Mesothelial cell of epicardium (in vitro differentiated cells): ENCODE data around the gene NPB. TPM values are rescaled to one million over a fixed set of nuclear protein-coding genes. Genes with fewer than 3 reads are reported as not detected.

Source experiments
- DNase-seq, 2 experiments: peaks; one replicate each; pipeline ENCODE4 v3.0.0; 2021; ENCODE audit warnings: low spot score in 2 of 2; ENCODE audit not compliant: unreplicated experiment in 2 of 2
- H3K27ac Mint-ChIP-seq: 2 replicates; pipeline ENCODE4 v1.8.0; 2021; ENCODE audit warnings: mixed read lengths
- H3K27me3 Mint-ChIP-seq: 2 replicates; pipeline ENCODE4 v1.8.0; 2021; ENCODE audit warnings: low read depth, mixed read lengths
- H3K36me3 Mint-ChIP-seq: 2 replicates; pipeline ENCODE4 v1.8.0; 2021; ENCODE audit warnings: mixed read lengths
- H3K4me1 Mint-ChIP-seq: 2 replicates; pipeline ENCODE4 v1.8.0; 2021; ENCODE audit warnings: mixed read lengths
- H3K4me3 Mint-ChIP-seq: 2 replicates; pipeline ENCODE4 v1.8.0; 2021; ENCODE audit warnings: mild to moderate bottlenecking, moderate library complexity, mixed read lengths
- H3K9me3 Mint-ChIP-seq: 2 replicates; pipeline ENCODE4 v1.8.0; 2021; ENCODE audit warnings: mixed read lengths
- CTCF ChIP-seq: fragments of 200-600 bp; sonication (generic); IDR thresholded peaks from one replicate; pipeline ENCODE4 v1.5.0; 2021; ENCODE audit warnings: antibody characterized with exemption; ENCODE audit not compliant: unreplicated experiment
- total RNA-seq: library from RNA; stranded (reverse); gene quantifications from 3 replicates; pipeline ENCODE4 v1.2.1, GENCODE V29; 2021

NPB gene
- total RNA-seq, 1 donor from 2014 or later = 1.7 TPM

GRCh38 chr17:81865358-81865732 lies 36.7 kb upstream of the NPB start:
- Mint-ChIP-seq H3K4me3 (no peak overlapping the region), H3K36me3 (no peaks in the 10 kb centered on the region), H3K4me1 (peaks cover 50% of the 10 kb centered on the region), H3K27ac (peak overlapping the region; percentile 43), H3K9me3 (no peaks in the 10 kb centered on the region), H3K27me3 (peaks cover 2% of the 10 kb centered on the region)
- DNase-seq = no peak
- TF ChIP-seq CTCF = no peak

- no peak overlapping the region for H3K4me3 Mint-ChIP-seq
- H3K4me1 Mint-ChIP-seq = peaks cover 51% of the 10 kb centered on the region
- H3K9me3 Mint-ChIP-seq = no peaks in the 10 kb centered on the region
- TF ChIP-seq CTCF = no peak
- peak overlapping the region; percentile 96 for H3K27ac Mint-ChIP-seq
- no peak for DNase-seq
- no peaks in the 10 kb centered on the region for H3K27me3 Mint-ChIP-seq
- H3K36me3 Mint-ChIP-seq = no peaks in the 10 kb centered on the region
Observed at GRCh38 chr17:81865733-81866439, 36.2 kb upstream of the NPB start.

GRCh38 chr17:81866440-81867169 lies 35.4 kb upstream of the NPB start:
- Mint-ChIP-seq H3K4me3 (no peak overlapping the region), H3K27me3 (no peaks in the 10 kb centered on the region), H3K4me1 (peaks cover 48% of the 10 kb centered on the region), H3K27ac (peak overlapping the region; percentile 96), H3K9me3 (no peaks in the 10 kb centered on the region), H3K36me3 (no peaks in the 10 kb centered on the region)
- no peak for DNase-seq
- TF ChIP-seq CTCF = no peak

GRCh38 chr17:81867170-81867990 lies 34.7 kb upstream of the NPB start:
- Mint-ChIP-seq H3K4me1 (peaks cover 48% of the 10 kb centered on the region), H3K36me3 (no peaks in the 10 kb centered on the region), H3K27ac (peak overlapping the region; percentile 96), H3K27me3 (no peaks in the 10 kb centered on the region), H3K9me3 (no peaks in the 10 kb centered on the region), H3K4me3 (peak overlapping the region; percentile 40)
- DNase-seq = no peak
- no peak for TF ChIP-seq CTCF

- TF ChIP-seq CTCF = no peak
- Mint-ChIP-seq H3K9me3 (no peaks in the 10 kb centered on the region), H3K27me3 (no peaks in the 10 kb centered on the region), H3K4me3 (peak overlapping the region; percentile 20), H3K27ac (peak overlapping the region; percentile 96), H3K36me3 (no peaks in the 10 kb centered on the region), H3K4me1 (peaks cover 47% of the 10 kb centered on the region)
- no peak for DNase-seq
Observed at GRCh38 chr17:81867991-81868673, 33.9 kb upstream of the NPB start.
